ENCODE measurements around the gene STXBP5.

DNA sequence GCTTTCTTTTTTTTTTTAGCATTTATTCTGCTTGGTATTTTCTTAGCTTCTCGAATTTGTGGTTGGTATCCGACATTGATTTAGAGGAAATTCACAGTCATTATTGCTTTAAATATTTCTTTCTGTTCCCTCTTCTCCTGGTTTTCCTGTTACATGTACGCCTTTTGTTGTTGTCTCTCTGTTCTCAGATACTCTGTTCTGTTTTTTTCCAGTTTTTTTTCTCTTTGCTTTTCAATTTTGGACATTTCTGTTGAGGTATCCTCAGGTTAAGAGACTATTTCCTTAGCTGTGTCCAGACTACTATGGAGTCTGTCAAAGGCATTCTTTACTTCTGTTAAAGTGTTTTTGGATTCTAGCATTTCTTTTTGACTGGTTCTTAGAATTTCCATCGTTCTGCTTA, 17.5 kb downstream of the STXBP5 start:
- TF ChIP-seq, protein P1, sequence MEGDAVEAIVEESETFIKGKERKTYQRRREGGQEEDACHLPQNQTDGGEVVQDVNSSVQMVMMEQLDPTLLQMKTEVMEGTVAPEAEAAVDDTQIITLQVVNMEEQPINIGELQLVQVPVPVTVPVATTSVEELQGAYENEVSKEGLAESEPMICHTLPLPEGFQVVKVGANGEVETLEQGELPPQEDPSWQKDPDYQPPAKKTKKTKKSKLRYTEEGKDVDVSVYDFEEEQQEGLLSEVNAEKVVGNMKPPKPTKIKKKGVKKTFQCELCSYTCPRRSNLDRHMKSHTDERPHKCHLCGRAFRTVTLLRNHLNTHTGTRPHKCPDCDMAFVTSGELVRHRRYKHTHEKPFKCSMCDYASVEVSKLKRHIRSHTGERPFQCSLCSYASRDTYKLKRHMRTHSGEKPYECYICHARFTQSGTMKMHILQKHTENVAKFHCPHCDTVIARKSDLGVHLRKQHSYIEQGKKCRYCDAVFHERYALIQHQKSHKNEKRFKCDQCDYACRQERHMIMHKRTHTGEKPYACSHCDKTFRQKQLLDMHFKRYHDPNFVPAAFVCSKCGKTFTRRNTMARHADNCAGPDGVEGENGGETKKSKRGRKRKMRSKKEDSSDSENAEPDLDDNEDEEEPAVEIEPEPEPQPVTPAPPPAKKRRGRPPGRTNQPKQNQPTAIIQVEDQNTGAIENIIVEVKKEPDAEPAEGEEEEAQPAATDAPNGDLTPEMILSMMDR (IDR thresholded peaks at IDR 0.05) = no peak
- TF ChIP-seq POLR2A (IDR thresholded peaks at IDR 0.05) = no peak

Data from esophagus squamous epithelium (tissue), 4 donors.